ENCODE measurements around the gene GRP.
"Not testable (repeated sequence)": the region's sequence is repeated elsewhere in the genome, so short reads cannot be mapped to it uniquely, and the experiment has no call there.

The GRP gene

GRCh38 chr18:59229701-59230443 lies 9.9 kb downstream of the GRP start:
- no peak for DNase-seq

GRCh38 chr18:59231114-59231513 lies 11.2 kb downstream of the GRP start:
- no peak for DNase-seq

DNA sequence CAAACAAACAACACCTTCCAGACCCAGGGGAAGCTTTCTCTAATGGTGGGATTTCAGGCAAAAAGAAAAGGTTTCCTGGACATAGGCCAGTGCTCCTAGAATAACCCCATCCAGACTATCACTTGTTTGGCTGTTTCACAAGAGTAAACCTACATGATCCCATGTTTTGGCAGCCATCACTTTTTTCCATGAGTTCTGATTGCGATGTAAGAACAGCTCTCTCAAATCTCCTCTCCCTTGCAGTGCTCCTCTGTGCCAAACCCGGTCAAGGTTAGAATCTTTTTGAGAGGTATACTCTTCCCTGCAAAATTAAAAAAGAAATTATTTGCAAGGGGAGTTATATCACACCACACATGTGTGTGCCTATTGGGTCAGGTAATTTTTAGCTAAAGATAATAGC lies 11.9 kb downstream of the GRP start:
- no peak for DNase-seq

GRCh38 chr18:59232309-59233016 lies 12.5 kb downstream of the GRP start:
- peak; percentile 21 for DNase-seq

DNA sequence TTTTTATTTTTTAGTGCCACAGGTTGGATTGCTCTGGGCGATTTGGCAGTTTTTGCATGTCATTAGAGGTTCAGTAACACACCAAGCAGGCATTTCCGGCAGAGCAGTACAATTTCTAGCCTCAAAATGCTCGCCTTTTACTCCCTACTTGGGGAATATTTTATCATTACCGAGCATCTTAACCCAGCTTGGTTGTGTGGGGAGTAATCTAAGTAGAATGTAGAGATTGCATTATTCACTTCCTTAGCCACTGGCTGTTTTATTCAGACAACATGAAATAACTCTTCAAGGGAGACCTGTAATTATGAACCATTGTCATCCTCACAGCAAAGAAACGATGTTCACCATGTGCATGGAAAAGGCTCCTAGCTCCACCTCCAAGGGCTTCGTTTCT lies 13.1 kb downstream of the GRP start:
- no peak for DNase-seq

DNA sequence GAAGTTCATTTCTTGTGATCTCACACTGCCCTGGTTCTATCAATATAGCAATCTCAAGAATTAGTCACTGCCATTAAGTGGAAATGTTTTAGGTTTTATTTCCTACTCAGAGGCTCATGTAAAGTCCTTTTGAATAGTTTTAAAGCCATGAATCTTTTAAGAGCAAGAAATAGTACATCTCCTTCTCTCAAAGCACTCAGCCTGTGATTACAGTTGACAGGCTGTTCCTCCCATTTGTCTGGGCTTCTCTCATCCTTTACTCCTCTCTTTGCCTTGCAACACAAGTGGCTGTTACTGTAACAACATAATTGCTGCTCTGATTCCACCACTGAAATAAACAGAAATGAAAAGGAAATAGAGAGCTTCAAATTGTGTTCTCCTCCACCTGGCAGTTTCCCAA lies 18.4 kb downstream of the GRP start:
- DNase-seq = no peak

GRCh38 chr18:59239642-59240041 lies 19.7 kb downstream of the GRP start:
- DNase-seq = no peak

DNA sequence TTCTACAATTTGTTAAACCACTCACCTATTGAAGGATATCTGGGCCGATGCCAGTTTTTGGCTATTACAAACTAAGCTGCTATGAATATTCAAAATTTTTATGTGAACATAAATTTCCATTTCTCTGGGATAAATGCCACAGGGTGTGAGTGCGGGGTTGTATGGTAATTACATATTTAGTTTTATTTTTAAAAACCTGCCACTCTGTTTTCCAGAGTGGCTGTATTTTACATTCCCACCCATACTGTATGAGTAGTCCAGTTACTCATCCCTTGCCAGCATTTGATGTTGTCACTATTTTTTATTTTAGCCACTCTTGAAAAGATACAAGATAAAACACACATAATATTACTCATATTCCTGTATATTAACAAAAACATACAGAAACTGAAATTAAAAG lies 22.9 kb downstream of the GRP start:
- DNase-seq = no peak

DNA sequence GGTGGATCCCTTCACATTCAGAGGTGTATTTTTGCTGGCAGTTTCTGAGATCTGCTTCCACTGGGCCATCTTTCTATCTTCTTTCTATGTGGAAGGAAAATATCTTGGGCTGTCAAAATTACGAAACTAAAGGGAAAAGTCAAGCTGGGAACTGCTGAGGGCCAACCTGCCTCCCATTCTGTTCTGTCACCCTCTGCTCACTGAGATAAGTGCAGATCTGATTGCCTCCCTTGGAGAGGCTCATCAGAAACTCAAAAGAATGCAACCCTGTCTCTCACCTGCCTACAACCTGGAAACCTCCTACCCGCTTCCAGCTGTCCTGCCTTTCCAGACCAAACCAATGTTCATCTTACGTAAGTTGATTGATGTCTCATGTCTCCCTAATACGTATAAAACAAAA lies 26.8 kb downstream of the GRP start:
- DNase-seq = peak; percentile 50

GRCh38 chr18:59249199-59249774 lies 29.3 kb downstream of the GRP start:
- peak; percentile 88 for DNase-seq

DNA sequence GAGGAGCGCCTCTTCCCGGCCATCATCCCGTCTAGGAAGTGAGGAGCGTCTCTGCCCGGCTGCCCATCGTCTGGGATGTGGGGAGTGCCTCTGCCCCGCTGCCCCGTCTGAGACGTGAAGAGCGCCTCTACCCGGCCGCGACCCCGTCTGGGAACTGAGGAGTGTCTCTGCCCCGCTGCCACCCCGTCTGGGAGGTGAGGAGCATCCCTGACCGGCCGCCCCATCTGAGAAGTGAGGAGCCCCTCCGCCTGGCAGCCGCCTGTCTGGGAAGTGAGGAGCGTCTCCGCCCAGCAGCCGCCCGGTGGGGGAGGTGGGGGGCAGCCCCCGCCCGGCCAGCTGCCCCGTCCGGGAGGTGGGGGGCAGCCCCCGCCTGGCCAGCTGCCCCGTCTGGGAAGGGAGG lies 35.5 kb downstream of the GRP start:
- not testable (repeated sequence) for DNase-seq

DNA sequence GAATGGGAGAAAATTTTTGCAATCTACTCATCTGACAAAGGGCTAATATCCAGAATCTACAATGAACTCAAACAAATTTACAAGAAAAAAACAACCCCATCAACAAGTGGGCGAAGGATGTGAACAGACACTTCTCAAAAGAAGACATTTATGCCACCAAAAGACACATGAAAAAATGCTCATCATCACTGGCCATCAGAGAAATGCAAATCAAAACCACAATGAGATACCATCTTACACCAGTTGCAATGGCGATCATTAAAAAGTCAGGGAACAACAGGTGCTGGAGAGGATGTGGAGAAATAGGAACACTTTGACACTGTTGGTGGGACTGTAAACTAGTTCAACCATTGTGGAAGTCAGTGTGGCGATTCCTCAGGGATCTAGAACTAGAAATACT lies 41.9 kb downstream of the GRP start:
- DNase-seq = not testable (repeated sequence)

DNA sequence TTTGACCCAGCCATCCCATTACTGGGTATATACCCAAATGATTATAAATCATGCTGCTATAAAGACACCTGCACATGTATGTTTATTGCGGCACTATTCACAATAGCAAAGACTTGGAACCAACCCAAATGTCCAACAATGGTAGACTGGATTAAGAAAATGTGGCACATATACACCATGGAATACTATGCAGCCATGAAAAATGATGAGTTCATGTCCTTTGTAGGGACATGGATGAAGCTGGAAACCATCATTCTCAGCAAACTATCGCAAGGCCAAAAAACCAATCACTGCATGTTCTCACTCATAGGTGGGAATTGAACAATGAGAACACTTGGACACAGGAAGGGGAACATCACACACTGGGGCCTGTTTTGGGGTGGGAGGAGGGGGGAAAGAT lies 42.3 kb downstream of the GRP start:
- DNase-seq = not testable (repeated sequence)

GRCh38 chr18:59263661-59264060 lies 43.7 kb downstream of the GRP start:
- no peak for DNase-seq

- DNase-seq = no peak
Measured at GRCh38 chr18:59264121-59264571, 44.2 kb downstream of the GRP start.

GRCh38 chr18:59264651-59265245 lies 44.8 kb downstream of the GRP start:
- DNase-seq = peak; percentile 18

- peak; percentile 67 for DNase-seq
Measured at GRCh38 chr18:59265246-59265973, 45.5 kb downstream of the GRP start.

- no peak for DNase-seq
Measured at GRCh38 chr18:59265974-59266369, 46.0 kb downstream of the GRP start.

DNA sequence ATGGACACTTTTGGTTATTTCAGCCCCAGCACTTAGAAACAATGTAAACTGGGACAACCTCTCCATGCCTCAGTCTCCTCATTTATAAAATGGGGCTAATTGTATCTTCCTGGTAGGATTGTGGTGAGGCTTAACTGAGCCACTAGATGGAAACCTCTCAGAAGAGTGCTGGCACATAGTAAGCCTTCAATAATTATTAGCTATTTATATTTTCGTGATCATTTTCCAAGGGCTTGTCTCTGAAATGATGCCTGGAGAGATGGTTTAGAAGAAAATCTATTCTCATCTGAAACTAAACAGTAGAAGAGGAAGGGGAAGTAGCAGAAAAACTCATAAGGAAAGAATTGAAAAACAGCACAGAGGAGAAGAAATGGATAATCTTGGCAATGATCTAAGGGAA lies 46.5 kb downstream of the GRP start:
- DNase-seq = no peak

- DNase-seq = no peak
Measured at GRCh38 chr18:59266886-59267502, 47.0 kb downstream of the GRP start.

DNA sequence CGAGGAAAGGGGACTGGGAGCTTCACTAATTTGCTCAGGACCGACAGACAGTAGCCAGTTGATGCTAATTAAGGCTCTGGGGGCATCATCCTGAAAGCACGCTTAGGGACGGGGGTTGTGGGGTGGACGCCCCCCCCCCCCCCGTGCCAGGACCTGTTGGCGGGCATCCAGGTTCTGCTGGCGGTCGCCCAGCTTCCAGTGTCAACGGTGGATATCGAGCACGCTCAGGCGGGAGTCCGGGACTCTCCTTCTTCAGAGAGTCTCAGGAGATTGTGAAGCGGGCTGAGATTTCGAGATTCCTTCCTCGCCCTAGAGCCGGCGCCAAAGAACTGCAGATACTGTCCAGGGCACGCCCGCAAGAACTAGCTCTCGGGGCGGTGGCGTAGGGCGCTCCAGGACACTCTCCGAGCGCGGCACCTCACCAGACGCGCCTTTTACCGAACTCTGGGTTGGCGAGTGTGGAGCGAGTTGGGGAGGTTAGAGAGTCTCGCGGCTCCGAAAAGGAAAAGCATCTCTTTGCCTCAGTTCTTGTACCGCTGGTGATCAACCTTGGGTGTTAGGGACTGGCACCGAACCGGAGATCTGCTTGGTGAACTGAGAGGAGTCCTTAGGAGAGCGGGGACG lies 47.7 kb downstream of the GRP start:
- DNase-seq = peak; percentile 20

- no peak for DNase-seq
Measured at GRCh38 chr18:59268127-59268720, 48.3 kb downstream of the GRP start.

All from NCI-H146 (cell line).